ENCODE results near the gene PHKG2.

DNA sequence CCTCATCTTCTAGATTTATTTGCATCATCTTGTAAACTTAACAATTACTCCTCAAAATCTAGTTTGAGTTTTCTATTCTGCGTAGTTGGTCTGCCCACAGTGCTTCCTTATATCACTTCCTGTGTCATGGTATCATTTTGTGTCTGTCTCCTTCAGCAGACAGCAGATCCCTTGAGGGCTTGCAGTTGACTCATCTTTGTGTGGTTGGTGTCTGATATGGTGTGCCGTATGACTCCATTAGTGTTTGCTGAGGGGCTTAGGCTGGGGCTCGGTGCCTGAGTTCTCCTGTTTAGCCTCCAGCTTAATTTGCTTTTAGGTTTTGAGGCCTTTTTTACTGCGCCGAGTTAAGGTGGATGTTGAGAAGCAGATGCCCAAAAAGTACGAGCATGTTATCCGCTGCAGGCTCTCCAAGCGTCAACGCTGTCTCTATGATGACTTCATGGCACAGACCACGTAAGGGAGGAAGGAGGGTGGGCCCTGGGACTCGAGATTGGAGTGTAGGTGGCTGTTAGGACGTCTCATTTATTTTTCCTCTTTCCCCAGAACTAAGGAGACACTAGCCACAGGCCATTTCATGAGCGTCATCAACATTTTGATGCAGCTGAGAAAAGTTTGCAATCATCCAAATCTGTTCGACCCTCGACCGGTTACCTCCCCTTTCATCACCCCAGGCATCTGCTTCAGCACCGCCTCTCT, 32.3 kb upstream of the PHKG2 start:
- TF ChIP-seq, protein P1, sequence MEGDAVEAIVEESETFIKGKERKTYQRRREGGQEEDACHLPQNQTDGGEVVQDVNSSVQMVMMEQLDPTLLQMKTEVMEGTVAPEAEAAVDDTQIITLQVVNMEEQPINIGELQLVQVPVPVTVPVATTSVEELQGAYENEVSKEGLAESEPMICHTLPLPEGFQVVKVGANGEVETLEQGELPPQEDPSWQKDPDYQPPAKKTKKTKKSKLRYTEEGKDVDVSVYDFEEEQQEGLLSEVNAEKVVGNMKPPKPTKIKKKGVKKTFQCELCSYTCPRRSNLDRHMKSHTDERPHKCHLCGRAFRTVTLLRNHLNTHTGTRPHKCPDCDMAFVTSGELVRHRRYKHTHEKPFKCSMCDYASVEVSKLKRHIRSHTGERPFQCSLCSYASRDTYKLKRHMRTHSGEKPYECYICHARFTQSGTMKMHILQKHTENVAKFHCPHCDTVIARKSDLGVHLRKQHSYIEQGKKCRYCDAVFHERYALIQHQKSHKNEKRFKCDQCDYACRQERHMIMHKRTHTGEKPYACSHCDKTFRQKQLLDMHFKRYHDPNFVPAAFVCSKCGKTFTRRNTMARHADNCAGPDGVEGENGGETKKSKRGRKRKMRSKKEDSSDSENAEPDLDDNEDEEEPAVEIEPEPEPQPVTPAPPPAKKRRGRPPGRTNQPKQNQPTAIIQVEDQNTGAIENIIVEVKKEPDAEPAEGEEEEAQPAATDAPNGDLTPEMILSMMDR (IDR thresholded peaks at IDR 0.05) = no peak
- TF ChIP-seq EP300 (IDR thresholded peaks at IDR 0.05) (no peak), POLR2AphosphoS5 (IDR thresholded peaks at IDR 0.05) (no peak)
